ENCODE data around the gene AGMO. TPM values are rescaled to one million over a fixed set of nuclear protein-coding genes. Genes with fewer than 3 reads are reported as not detected.

The AGMO gene
- total and polyA plus RNA-seq, 2 experiments from 2014 or later, result 0.42 to 0.55 TPM

DNA sequence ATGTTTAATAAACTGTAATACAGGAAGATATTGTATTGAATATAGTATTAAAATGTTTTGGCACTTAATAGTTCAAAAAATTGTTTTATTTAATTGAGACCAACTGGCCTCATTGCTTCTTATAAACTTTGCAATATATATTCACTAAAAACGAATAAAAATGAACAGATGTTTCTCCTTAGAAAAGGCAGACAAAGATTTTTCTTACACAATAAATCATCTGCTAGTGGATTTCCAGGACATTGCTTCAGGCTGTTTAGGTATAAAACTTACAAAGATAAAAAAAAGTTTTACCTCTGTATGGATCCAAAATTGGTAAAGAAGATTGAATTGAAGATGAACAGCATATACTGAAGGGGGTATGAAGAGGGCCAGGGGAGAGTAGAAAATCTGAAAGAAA lies 143.6 kb downstream of the AGMO start:
- no peak for TF ChIP-seq ZNF331 (CRISPR knock-in tag; IDR thresholded peaks at IDR 0.05; ENCODE audit: low read depth)
- TF ChIP-seq ZNF114 (CRISPR knock-in tag; IDR thresholded peaks at IDR 0.05), result no peak
- no peak for TF ChIP-seq POLR2AphosphoS5 (IDR thresholded peaks at IDR 0.05; ENCODE audit: low read depth)
- no peak for TF ChIP-seq JUNB (IDR thresholded peaks at IDR 0.05; ENCODE audit: unreplicated experiment)
- TF ChIP-seq, protein P1, sequence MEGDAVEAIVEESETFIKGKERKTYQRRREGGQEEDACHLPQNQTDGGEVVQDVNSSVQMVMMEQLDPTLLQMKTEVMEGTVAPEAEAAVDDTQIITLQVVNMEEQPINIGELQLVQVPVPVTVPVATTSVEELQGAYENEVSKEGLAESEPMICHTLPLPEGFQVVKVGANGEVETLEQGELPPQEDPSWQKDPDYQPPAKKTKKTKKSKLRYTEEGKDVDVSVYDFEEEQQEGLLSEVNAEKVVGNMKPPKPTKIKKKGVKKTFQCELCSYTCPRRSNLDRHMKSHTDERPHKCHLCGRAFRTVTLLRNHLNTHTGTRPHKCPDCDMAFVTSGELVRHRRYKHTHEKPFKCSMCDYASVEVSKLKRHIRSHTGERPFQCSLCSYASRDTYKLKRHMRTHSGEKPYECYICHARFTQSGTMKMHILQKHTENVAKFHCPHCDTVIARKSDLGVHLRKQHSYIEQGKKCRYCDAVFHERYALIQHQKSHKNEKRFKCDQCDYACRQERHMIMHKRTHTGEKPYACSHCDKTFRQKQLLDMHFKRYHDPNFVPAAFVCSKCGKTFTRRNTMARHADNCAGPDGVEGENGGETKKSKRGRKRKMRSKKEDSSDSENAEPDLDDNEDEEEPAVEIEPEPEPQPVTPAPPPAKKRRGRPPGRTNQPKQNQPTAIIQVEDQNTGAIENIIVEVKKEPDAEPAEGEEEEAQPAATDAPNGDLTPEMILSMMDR (conservative IDR thresholded peaks at IDR 0.05; ENCODE audit: low read depth in 2 of 2), result no peak
- no peak for TF ChIP-seq STAT1 (IDR thresholded peaks at IDR 0.05; ENCODE audit: unreplicated experiment)
- no peak for TF ChIP-seq NANOG (IDR thresholded peaks at IDR 0.05; ENCODE audit: borderline replicate concordance)
- H3K4me3 Mint-ChIP-seq, result no peak overlapping the region
- Histone ChIP-seq H3K4me3 (no peak overlapping the region), H3K36me3 (ENCODE audit: insufficient read depth) (no peaks in the 10 kb centered on the region), H3K4me2 (no peak overlapping the region), H3K27ac (ENCODE audit: low read depth) (no peak overlapping the region), H3F3A (replicated peaks; ENCODE audit: low read depth) (no peaks in the 10 kb centered on the region), H3K27me3 (ENCODE audit: insufficient read depth) (no peaks in the 10 kb centered on the region), H4K20me1 (replicated peaks; ENCODE audit: insufficient read depth) (no peaks in the 10 kb centered on the region), H2AFZ (no peak overlapping the region), H3K4me1 (ENCODE audit: insufficient read depth) (no peaks in the 10 kb centered on the region), H3K9me2 (ENCODE audit: insufficient read depth) (0 out of 2 replicates have a peak, but pooled peaks cover 4% of the 10 kb centered on the region), H3K79me2 (replicated peaks; ENCODE audit: insufficient read depth) (no peaks in the 10 kb centered on the region)
- H3K36me3 Mint-ChIP-seq (ENCODE audit: low read depth), result peaks cover 3% of the 10 kb centered on the region; the same call in 2 of the 3 replicates
- peaks cover 11% of the 10 kb centered on the region; the same call in 2 of the 3 replicates for H3K9me3 Mint-ChIP-seq
- H3K4me1 Mint-ChIP-seq, result no peaks in the 10 kb centered on the region; the same call in 2 of the 3 replicates
- H3K27me3 Mint-ChIP-seq (ENCODE audit: insufficient read depth, low read depth, poor library complexity), result no peaks in the 10 kb centered on the region
- no peak for DNase-seq (ENCODE audit: low spot score)
- H3K27ac Mint-ChIP-seq, result no peak overlapping the region
- ATAC-seq, result no peak

DNA sequence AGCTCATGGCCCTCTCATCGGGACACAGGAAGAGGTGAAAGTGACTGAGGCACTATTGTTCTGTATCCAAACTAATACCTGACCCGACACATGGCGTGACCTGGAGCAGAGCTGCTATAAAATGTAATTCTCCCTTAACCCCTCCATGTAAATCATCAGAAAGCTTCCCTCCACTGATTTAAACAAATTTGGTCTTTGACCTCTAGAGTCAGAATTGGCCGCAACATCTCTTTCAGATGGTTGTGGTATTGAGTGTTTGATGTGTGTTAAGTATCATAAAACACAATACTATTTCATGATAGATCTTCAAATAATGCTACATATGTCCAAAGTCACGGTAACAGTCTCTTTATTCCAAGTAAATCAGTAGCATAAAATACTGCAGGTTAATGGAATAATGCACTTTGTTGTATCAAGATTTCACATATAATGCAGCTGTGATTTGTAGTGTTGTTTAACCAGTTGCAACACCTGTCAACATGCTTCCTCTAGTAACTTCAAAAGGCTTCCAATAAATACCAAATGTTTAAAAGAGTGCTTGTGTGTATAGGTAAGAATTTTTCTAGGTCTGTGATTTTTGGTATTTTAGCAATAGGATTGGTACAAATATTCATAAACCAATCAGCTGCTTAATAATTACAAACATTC lies 144.3 kb downstream of the AGMO start:
- H3K27me3 Mint-ChIP-seq (ENCODE audit: insufficient read depth, low read depth, poor library complexity), result no peaks in the 10 kb centered on the region
- no peak overlapping the region for H3K4me3 ChIP-seq
- TF ChIP-seq POLR2AphosphoS5 (IDR thresholded peaks at IDR 0.05; ENCODE audit: low read depth), result no peak
- H2AFZ ChIP-seq, result no peak overlapping the region
- ATAC-seq, result no peak
- no peaks in the 10 kb centered on the region for H3K79me2 ChIP-seq (replicated peaks; ENCODE audit: insufficient read depth)
- DNase-seq (ENCODE audit: low spot score), result no peak
- 0 out of 2 replicates have a peak, but pooled peaks cover 4% of the 10 kb centered on the region for H3K9me2 ChIP-seq (ENCODE audit: insufficient read depth)
- no peak overlapping the region for H3K4me2 ChIP-seq
- H3K36me3 Mint-ChIP-seq (ENCODE audit: low read depth), result peaks cover 3% of the 10 kb centered on the region; the same call in 2 of the 3 replicates
- H3K27ac Mint-ChIP-seq, result no peak overlapping the region; the same call in 1 of the 2 replicates
- peaks cover 11% of the 10 kb centered on the region; the same call in 2 of the 3 replicates for H3K9me3 Mint-ChIP-seq
- H3K4me1 Mint-ChIP-seq, result no peaks in the 10 kb centered on the region; the same call in 2 of the 3 replicates
- H3K4me3 Mint-ChIP-seq, result no peak overlapping the region
- H3K4me1 ChIP-seq (ENCODE audit: insufficient read depth), result no peaks in the 10 kb centered on the region
- H3K27me3 ChIP-seq (ENCODE audit: insufficient read depth), result no peaks in the 10 kb centered on the region
- H4K20me1 ChIP-seq (replicated peaks; ENCODE audit: insufficient read depth), result no peaks in the 10 kb centered on the region
- H3K36me3 ChIP-seq (ENCODE audit: insufficient read depth), result no peaks in the 10 kb centered on the region
- H3F3A ChIP-seq (replicated peaks; ENCODE audit: low read depth), result no peaks in the 10 kb centered on the region
- H3K27ac ChIP-seq (ENCODE audit: low read depth), result no peak overlapping the region

DNA sequence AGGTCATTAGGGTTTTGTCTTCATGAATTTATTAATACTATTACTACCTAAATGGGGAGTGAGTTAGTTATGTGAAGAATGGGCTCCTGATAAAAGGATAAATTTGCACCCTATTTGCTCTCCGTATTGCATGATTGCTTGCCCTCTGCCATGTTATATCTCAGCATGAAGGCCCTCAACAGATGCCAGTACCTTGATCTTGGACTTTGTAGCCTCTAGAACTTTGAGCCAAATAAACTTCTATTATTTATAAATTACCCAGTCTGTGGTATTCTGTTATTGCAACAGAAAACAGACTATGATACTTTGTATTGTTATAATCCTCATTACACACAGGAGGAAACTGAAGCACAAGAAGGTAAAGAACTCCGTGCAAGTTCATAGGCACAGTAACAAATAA lies 150.8 kb downstream of the AGMO start:
- H3K36me3 Mint-ChIP-seq (ENCODE audit: low read depth), result peaks cover 3% of the 10 kb centered on the region; the same call in 2 of the 3 replicates
- TF ChIP-seq, protein P2, sequence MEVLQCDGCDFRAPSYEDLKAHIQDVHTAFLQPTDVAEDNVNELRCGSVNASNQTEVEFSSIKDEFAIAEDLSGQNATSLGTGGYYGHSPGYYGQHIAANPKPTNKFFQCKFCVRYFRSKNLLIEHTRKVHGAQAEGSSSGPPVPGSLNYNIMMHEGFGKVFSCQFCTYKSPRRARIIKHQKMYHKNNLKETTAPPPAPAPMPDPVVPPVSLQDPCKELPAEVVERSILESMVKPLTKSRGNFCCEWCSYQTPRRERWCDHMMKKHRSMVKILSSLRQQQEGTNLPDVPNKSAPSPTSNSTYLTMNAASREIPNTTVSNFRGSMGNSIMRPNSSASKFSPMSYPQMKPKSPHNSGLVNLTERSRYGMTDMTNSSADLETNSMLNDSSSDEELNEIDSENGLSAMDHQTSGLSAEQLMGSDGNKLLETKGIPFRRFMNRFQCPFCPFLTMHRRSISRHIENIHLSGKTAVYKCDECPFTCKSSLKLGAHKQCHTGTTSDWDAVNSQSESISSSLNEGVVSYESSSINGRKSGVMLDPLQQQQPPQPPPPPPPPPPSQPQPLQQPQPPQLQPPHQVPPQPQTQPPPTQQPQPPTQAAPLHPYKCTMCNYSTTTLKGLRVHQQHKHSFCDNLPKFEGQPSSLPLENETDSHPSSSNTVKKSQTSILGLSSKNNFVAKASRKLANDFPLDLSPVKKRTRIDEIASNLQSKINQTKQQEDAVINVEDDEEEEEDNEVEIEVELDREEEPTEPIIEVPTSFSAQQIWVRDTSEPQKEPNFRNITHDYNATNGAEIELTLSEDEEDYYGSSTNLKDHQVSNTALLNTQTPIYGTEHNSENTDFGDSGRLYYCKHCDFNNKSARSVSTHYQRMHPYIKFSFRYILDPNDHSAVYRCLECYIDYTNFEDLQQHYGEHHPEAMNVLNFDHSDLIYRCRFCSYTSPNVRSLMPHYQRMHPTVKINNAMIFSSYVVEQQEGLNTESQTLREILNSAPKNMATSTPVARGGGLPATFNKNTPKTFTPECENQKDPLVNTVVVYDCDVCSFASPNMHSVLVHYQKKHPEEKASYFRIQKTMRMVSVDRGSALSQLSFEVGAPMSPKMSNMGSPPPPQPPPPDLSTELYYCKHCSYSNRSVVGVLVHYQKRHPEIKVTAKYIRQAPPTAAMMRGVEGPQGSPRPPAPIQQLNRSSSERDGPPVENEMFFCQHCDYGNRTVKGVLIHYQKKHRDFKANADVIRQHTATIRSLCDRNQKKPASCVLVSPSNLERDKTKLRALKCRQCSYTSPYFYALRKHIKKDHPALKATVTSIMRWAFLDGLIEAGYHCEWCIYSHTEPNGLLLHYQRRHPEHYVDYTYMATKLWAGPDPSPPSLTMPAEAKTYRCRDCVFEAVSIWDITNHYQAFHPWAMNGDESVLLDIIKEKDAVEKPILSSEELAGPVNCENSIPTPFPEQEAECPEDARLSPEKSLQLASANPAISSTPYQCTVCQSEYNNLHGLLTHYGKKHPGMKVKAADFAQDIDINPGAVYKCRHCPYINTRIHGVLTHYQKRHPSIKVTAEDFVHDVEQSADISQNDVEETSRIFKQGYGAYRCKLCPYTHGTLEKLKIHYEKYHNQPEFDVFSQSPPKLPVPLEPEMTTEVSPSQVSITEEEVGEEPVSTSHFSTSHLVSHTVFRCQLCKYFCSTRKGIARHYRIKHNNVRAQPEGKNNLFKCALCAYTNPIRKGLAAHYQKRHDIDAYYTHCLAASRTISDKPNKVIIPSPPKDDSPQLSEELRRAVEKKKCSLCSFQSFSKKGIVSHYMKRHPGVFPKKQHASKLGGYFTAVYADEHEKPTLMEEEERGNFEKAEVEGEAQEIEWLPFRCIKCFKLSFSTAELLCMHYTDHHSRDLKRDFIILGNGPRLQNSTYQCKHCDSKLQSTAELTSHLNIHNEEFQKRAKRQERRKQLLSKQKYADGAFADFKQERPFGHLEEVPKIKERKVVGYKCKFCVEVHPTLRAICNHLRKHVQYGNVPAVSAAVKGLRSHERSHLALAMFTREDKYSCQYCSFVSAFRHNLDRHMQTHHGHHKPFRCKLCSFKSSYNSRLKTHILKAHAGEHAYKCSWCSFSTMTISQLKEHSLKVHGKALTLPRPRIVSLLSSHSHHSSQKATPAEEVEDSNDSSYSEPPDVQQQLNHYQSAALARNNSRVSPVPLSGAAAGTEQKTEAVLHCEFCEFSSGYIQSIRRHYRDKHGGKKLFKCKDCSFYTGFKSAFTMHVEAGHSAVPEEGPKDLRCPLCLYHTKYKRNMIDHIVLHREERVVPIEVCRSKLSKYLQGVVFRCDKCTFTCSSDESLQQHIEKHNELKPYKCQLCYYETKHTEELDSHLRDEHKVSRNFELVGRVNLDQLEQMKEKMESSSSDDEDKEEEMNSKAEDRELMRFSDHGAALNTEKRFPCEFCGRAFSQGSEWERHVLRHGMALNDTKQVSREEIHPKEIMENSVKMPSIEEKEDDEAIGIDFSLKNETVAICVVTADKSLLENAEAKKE (CRISPR knock-in tag; IDR thresholded peaks at IDR 0.05), result no peak
- no peak for TF ChIP-seq STAT1 (IDR thresholded peaks at IDR 0.05; ENCODE audit: unreplicated experiment)

More for the DNA sequence above, 150.8 kb downstream of the AGMO start:
- Histone ChIP-seq H3K4me3 (no peak overlapping the region), H3K9me2 (ENCODE audit: insufficient read depth) (no peaks in the 10 kb centered on the region), H3K27ac (ENCODE audit: low read depth) (no peak overlapping the region), H3K79me2 (replicated peaks; ENCODE audit: insufficient read depth) (no peaks in the 10 kb centered on the region), H3K4me2 (no peak overlapping the region), H3K36me3 (ENCODE audit: insufficient read depth) (no peaks in the 10 kb centered on the region), H3F3A (replicated peaks; ENCODE audit: low read depth) (no peaks in the 10 kb centered on the region), H3K4me1 (ENCODE audit: insufficient read depth) (no peaks in the 10 kb centered on the region), H4K20me1 (replicated peaks; ENCODE audit: insufficient read depth) (no peaks in the 10 kb centered on the region), H2AFZ (no peak overlapping the region), H3K27me3 (ENCODE audit: insufficient read depth) (no peaks in the 10 kb centered on the region)
- no peak for DNase-seq (ENCODE audit: low spot score)
- no peak overlapping the region for H3K27ac Mint-ChIP-seq
- H3K4me1 Mint-ChIP-seq, result no peaks in the 10 kb centered on the region
- H3K9me3 Mint-ChIP-seq, result peaks cover 11% of the 10 kb centered on the region; the same call in 2 of the 3 replicates
- no peak overlapping the region for H3K4me3 Mint-ChIP-seq
- no peaks in the 10 kb centered on the region for H3K27me3 Mint-ChIP-seq (ENCODE audit: insufficient read depth, low read depth, poor library complexity)
- no peak for ATAC-seq
